GM23338 (cell line): ENCODE results near the gene CHST4. TPM values are rescaled to one million over a fixed set of nuclear protein-coding genes. Genes with fewer than 3 reads are reported as not detected.

Source experiments
- ATAC-seq: fragments of 200-7000 bp; cut with Tn5 transposase; 3 replicates; pipeline ENCODE4 v1.9.1; 2020
- DNase-seq: peaks from one replicate; pipeline ENCODE4 v3.0.0-alpha.2; 2015; ENCODE audit warnings: low spot score
- H2AFZ ChIP-seq: fragments of 200-600 bp; sonication (generic); 2 replicates; pipeline ENCODE4 v1.8.0; 2016; ENCODE audit warnings: antibody characterized with exemption, mild to moderate bottlenecking, moderate library complexity
- H3F3A ChIP-seq: fragments of 200-600 bp; sonication (generic); replicated peaks from 2 replicates; pipeline ENCODE4 v1.8.0; 2017; ENCODE audit warnings: antibody characterized with exemption, mixed run types, low read depth
- H3K27ac ChIP-seq: fragments of 200-600 bp; sonication (generic); 2 replicates; pipeline ENCODE4 v1.6.1; 2016; ENCODE audit warnings: low read depth
- H3K27me3 ChIP-seq: fragments of 200-600 bp; sonication (generic); 2 replicates; pipeline ENCODE4 v1.8.0; 2016; ENCODE audit warnings: mild to moderate bottlenecking, mixed run types, moderate library complexity; ENCODE audit not compliant: insufficient read depth
- H3K36me3 ChIP-seq: fragments of 200-600 bp; sonication (generic); 2 replicates; pipeline ENCODE4 v1.8.0; 2016; ENCODE audit warnings: mild to moderate bottlenecking; ENCODE audit not compliant: insufficient read depth
- H3K4me1 ChIP-seq: fragments of 200-600 bp; sonication (generic); 2 replicates; pipeline ENCODE4 v1.8.0; 2016; ENCODE audit warnings: mild to moderate bottlenecking, moderate library complexity; ENCODE audit not compliant: insufficient read depth
- H3K4me2 ChIP-seq: fragments of 200-600 bp; sonication (generic); 2 replicates; pipeline ENCODE4 v1.7.1; 2017; ENCODE audit warnings: mixed run types
- H3K4me3 ChIP-seq: fragments of 200-600 bp; sonication (generic); 2 replicates; pipeline ENCODE4 v1.6.1; 2016; ENCODE audit warnings: mixed run types
- H3K79me2 ChIP-seq: fragments of 200-600 bp; sonication (generic); replicated peaks from 2 replicates; pipeline ENCODE4 v1.8.0; 2017; ENCODE audit warnings: mild to moderate bottlenecking; ENCODE audit not compliant: insufficient read depth
- H3K9me2 ChIP-seq: fragments of 200-600 bp; sonication (generic); 2 replicates; pipeline ENCODE4 v1.8.0; 2017; ENCODE audit not compliant: insufficient read depth
- H4K20me1 ChIP-seq: fragments of 200-600 bp; sonication (generic); replicated peaks from 2 replicates; pipeline ENCODE4 v1.8.0; 2017; ENCODE audit warnings: mild to moderate bottlenecking; ENCODE audit not compliant: insufficient read depth
- H3K27ac Mint-ChIP-seq: 2 replicates; pipeline ENCODE4 v1.8.0; 2020; ENCODE audit warnings: inconsistent platforms, mild to moderate bottlenecking, moderate library complexity, mixed read lengths
- H3K27me3 Mint-ChIP-seq: 3 replicates; pipeline ENCODE4 v1.8.0; 2022; ENCODE audit warnings: low read depth, mild to moderate bottlenecking, moderate library complexity, mixed read lengths, inconsistent platforms; ENCODE audit not compliant: insufficient read depth, poor library complexity
- H3K36me3 Mint-ChIP-seq: 3 replicates; pipeline ENCODE4 v1.8.0; 2021; ENCODE audit warnings: low read depth, mild to moderate bottlenecking, inconsistent platforms, moderate library complexity, mixed read lengths
- H3K4me1 Mint-ChIP-seq: 3 replicates; pipeline ENCODE4 v1.8.0; 2020; ENCODE audit warnings: mild to moderate bottlenecking, inconsistent platforms, mixed read lengths
- H3K4me3 Mint-ChIP-seq: 3 replicates; pipeline ENCODE4 v1.8.0; 2021; ENCODE audit warnings: moderate library complexity, mild to moderate bottlenecking, inconsistent platforms, mixed read lengths
- H3K9me3 Mint-ChIP-seq: 3 replicates; pipeline ENCODE4 v1.8.0; 2020; ENCODE audit warnings: moderate library complexity, mild to moderate bottlenecking, inconsistent platforms, mixed read lengths
- CREB1 ChIP-seq: fragments of 250-450 bp; sonication (Bioruptor Pico); IDR thresholded peaks from 2 replicates; pipeline ENCODE4 v1.5.0; 2020; ENCODE audit warnings: low read depth, mild to moderate bottlenecking, moderate library complexity
- EZH2 ChIP-seq: fragments of 200-600 bp; sonication (generic); IDR thresholded peaks from one replicate; pipeline ENCODE4 v1.8.0; 2017; ENCODE audit warnings: antibody characterized with exemption, mild to moderate bottlenecking, low read depth; ENCODE audit not compliant: unreplicated experiment
- EZH2phosphoT487 ChIP-seq: fragments of 200-600 bp; sonication (generic); IDR thresholded peaks from one replicate; pipeline ENCODE4 v1.8.1; 2018; ENCODE audit warnings: antibody characterized with exemption; ENCODE audit not compliant: unreplicated experiment
- JUNB ChIP-seq: IDR thresholded peaks from one replicate; pipeline ENCODE4 v1.6.1; 2016; ENCODE audit warnings: antibody characterized with exemption; ENCODE audit not compliant: unreplicated experiment
- NANOG ChIP-seq: IDR thresholded peaks from 2 replicates; pipeline ENCODE4 v1.6.1; 2016; ENCODE audit warnings: antibody characterized with exemption, borderline replicate concordance
- STAT1 ChIP-seq: IDR thresholded peaks from one replicate; pipeline ENCODE4 v1.6.1; 2016; ENCODE audit warnings: antibody characterized with exemption; ENCODE audit not compliant: unreplicated experiment
- ZNF114 ChIP-seq: fragments of 250-450 bp; sonication (Bioruptor Pico); IDR thresholded peaks from 2 replicates; pipeline ENCODE4 v1.5.0; 2020; ENCODE audit warnings: mild to moderate bottlenecking, moderate library complexity
- polyA plus RNA-seq: library from polyadenylated mRNA; unstranded; fragments of >200 nt; fragmentation: Nextera tagmentation; extraction: Ambion mirVana; gene quantifications from 2 replicates; pipeline ENCODE4 v1.2.1, GENCODE V29; 2016
- total RNA-seq: library from RNA; depleted of rRNA; stranded (reverse); fragments of >200 nt; shearing (Covaris generic); gene quantifications from 2 replicates; pipeline ENCODE4 v1.2.3, GENCODE V29; 2014
- TF ChIP-seq, protein P1 (sequence below): IDR thresholded peaks from one replicate; pipeline ENCODE4 v1.6.1; 2018; ENCODE audit warnings: antibody characterized with exemption; ENCODE audit not compliant: unreplicated experiment
- TF ChIP-seq, protein P2 (sequence below): IDR thresholded peaks from 2 replicates; pipeline ENCODE4 v1.6.1; 2016; ENCODE audit warnings: antibody characterized with exemption
- TF ChIP-seq, protein P3 (sequence below), 2 experiments: fragments of 200-600 bp in 1 of 2; sonication (generic) in 1 of 2; conservative IDR thresholded peaks; 2 replicates each; pipeline versions ENCODE4 v1.5.1 to v1.6.1; 2016 to 2017; ENCODE audit warnings: antibody characterized with exemption in 2 of 2, low read depth in 2 of 2, mild to moderate bottlenecking in 2 of 2, moderate library complexity in 1 of 2

The CHST4 gene
- total and polyA plus RNA-seq, 2 experiments from 2014 or later: 5.5 to 17.8 TPM

DNA sequence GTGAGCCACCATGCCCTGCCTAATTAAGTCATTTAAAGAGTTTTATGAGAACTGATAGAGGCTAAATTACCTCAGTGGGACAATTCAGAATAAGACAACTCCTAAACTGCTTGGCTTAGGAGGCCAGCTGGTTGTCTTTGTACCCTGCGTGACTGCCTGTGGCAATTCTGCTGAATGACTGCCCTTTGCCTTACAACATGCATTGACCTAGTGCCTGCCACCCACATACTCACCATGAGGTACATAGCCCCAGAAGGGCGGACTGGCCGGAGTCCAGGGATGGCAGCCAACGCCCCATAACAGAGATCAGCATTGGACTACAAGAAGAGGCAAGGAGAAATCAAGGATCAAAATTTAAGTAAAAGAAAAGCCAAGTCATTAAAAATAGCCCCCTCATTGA is 43.4 kb downstream of the CHST4 start:
- no peaks in the 10 kb centered on the region for H3K9me2 ChIP-seq
- no peak overlapping the region for H3K4me2 ChIP-seq
- TF ChIP-seq, protein P1, sequence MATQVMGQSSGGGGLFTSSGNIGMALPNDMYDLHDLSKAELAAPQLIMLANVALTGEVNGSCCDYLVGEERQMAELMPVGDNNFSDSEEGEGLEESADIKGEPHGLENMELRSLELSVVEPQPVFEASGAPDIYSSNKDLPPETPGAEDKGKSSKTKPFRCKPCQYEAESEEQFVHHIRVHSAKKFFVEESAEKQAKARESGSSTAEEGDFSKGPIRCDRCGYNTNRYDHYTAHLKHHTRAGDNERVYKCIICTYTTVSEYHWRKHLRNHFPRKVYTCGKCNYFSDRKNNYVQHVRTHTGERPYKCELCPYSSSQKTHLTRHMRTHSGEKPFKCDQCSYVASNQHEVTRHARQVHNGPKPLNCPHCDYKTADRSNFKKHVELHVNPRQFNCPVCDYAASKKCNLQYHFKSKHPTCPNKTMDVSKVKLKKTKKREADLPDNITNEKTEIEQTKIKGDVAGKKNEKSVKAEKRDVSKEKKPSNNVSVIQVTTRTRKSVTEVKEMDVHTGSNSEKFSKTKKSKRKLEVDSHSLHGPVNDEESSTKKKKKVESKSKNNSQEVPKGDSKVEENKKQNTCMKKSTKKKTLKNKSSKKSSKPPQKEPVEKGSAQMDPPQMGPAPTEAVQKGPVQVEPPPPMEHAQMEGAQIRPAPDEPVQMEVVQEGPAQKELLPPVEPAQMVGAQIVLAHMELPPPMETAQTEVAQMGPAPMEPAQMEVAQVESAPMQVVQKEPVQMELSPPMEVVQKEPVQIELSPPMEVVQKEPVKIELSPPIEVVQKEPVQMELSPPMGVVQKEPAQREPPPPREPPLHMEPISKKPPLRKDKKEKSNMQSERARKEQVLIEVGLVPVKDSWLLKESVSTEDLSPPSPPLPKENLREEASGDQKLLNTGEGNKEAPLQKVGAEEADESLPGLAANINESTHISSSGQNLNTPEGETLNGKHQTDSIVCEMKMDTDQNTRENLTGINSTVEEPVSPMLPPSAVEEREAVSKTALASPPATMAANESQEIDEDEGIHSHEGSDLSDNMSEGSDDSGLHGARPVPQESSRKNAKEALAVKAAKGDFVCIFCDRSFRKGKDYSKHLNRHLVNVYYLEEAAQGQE: no peak
- TF ChIP-seq, protein P2, sequence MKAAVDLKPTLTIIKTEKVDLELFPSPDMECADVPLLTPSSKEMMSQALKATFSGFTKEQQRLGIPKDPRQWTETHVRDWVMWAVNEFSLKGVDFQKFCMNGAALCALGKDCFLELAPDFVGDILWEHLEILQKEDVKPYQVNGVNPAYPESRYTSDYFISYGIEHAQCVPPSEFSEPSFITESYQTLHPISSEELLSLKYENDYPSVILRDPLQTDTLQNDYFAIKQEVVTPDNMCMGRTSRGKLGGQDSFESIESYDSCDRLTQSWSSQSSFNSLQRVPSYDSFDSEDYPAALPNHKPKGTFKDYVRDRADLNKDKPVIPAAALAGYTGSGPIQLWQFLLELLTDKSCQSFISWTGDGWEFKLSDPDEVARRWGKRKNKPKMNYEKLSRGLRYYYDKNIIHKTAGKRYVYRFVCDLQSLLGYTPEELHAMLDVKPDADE: no peak
- TF ChIP-seq STAT1 (no peak), ZNF114 (CRISPR knock-in tag) (no peak)
- no peak overlapping the region for H3K27ac ChIP-seq
- no peak overlapping the region for H3K27ac Mint-ChIP-seq
- H3K9me3 Mint-ChIP-seq: no peaks in the 10 kb centered on the region
- no peaks in the 10 kb centered on the region for H3F3A ChIP-seq
- ATAC-seq: no peak
- no peaks in the 10 kb centered on the region for H3K36me3 Mint-ChIP-seq
- no peaks in the 10 kb centered on the region for H3K79me2 ChIP-seq
- no peak for DNase-seq
- H3K4me3 Mint-ChIP-seq: no peak overlapping the region
- peaks cover 7% of the 10 kb centered on the region for H3K27me3 Mint-ChIP-seq
- no peaks in the 10 kb centered on the region for H3K36me3 ChIP-seq
- H2AFZ ChIP-seq: no peak overlapping the region
- no peaks in the 10 kb centered on the region for H3K27me3 ChIP-seq
- H3K4me3 ChIP-seq: no peak overlapping the region
- peaks cover 8% of the 10 kb centered on the region for H3K4me1 Mint-ChIP-seq
- no peaks in the 10 kb centered on the region for H3K4me1 ChIP-seq
- H4K20me1 ChIP-seq: no peaks in the 10 kb centered on the region

DNA sequence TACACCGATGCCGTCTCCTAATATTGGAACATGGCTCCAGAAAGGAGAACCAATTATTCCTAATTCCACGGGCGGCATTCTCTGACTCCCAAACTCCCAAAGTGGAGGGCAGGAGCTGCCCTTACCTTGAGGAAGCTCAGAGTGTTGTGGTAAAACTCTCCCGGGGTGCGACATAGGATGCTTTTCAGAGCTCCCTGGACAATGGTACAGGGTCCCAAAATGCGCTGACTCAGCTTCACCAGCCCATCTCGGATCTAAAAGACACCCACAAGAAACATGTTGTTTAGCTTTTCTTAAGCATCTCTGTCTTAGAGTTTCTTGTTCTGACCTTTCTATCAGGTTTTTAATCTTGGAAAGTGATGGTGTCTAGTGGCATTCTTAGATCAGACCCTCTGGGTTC is 43.9 kb downstream of the CHST4 start:
- Histone ChIP-seq H3K9me2 (no peaks in the 10 kb centered on the region), H3K27me3 (no peaks in the 10 kb centered on the region), H3K36me3 (no peaks in the 10 kb centered on the region), H3K4me1 (no peaks in the 10 kb centered on the region), H4K20me1 (no peaks in the 10 kb centered on the region), H3K79me2 (no peaks in the 10 kb centered on the region), H3F3A (no peaks in the 10 kb centered on the region), H2AFZ (no peak overlapping the region; the same call in 1 of the 2 replicates), H3K27ac (no peak overlapping the region), H3K4me2 (no peak overlapping the region), H3K4me3 (no peak overlapping the region)
- Mint-ChIP-seq H3K36me3 (no peaks in the 10 kb centered on the region), H3K9me3 (no peaks in the 10 kb centered on the region), H3K4me1 (peaks cover 8% of the 10 kb centered on the region), H3K4me3 (no peak overlapping the region), H3K27me3 (peaks cover 1% of the 10 kb centered on the region), H3K27ac (no peak overlapping the region)
- TF ChIP-seq NANOG (no peak), JUNB (no peak), CREB1 (no peak), STAT1 (no peak), EZH2phosphoT487 (no peak), EZH2 (no peak)
- TF ChIP-seq, protein P3, sequence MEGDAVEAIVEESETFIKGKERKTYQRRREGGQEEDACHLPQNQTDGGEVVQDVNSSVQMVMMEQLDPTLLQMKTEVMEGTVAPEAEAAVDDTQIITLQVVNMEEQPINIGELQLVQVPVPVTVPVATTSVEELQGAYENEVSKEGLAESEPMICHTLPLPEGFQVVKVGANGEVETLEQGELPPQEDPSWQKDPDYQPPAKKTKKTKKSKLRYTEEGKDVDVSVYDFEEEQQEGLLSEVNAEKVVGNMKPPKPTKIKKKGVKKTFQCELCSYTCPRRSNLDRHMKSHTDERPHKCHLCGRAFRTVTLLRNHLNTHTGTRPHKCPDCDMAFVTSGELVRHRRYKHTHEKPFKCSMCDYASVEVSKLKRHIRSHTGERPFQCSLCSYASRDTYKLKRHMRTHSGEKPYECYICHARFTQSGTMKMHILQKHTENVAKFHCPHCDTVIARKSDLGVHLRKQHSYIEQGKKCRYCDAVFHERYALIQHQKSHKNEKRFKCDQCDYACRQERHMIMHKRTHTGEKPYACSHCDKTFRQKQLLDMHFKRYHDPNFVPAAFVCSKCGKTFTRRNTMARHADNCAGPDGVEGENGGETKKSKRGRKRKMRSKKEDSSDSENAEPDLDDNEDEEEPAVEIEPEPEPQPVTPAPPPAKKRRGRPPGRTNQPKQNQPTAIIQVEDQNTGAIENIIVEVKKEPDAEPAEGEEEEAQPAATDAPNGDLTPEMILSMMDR (conservative IDR thresholded peaks at IDR 0.05; ENCODE audit: low read depth in 2 of 2): no peak
- DNase-seq: no peak
- no peak for ATAC-seq
